ENCODE results near the gene DMXL2.

DMXL2 gene

DNA sequence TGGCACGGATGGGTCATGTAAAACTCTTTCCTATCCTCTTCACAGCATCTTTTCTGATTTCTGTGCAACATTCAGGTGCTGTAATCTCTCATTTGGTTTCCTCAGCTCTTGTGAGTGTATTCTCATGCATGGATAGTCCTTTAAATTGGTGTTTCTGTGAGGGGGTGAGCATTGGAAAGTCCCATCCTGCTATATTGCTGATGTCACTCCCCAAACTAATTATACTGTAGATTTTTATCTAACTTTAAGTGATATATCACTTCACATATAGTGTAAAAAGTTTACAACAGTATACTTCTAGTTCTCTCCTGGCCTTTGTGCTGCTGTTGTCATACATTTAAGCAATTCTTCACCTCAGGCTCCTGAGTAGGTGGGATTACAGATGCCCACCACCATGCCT is 178.5 kb downstream of the DMXL2 start:
- H3K36me3 ChIP-seq (replicated peaks; ENCODE audit: low read depth, low read length): peaks cover 1% of the 10 kb centered on the region
- H2AFZ ChIP-seq (ENCODE audit: low read depth, low read length): no peak overlapping the region
- H3K79me2 ChIP-seq (ENCODE audit: low read length): no peaks in the 10 kb centered on the region
- no peak overlapping the region for H3K4me2 ChIP-seq (ENCODE audit: low read length)
- peaks cover 5% of the 10 kb centered on the region; the same call in 1 of the 2 replicates for H3K4me1 ChIP-seq (ENCODE audit: low read length)
- H3K4me3 ChIP-seq (ENCODE audit: low read length): no peak overlapping the region
- no peak overlapping the region for H3K27ac ChIP-seq (ENCODE audit: low read length)
- H3K27me3 ChIP-seq (ENCODE audit: low read depth, low read length): no peaks in the 10 kb centered on the region
- no peak for TF ChIP-seq EZH2phosphoT487 (IDR thresholded peaks at IDR 0.05; ENCODE audit: low read depth)
- TF ChIP-seq, protein P1, sequence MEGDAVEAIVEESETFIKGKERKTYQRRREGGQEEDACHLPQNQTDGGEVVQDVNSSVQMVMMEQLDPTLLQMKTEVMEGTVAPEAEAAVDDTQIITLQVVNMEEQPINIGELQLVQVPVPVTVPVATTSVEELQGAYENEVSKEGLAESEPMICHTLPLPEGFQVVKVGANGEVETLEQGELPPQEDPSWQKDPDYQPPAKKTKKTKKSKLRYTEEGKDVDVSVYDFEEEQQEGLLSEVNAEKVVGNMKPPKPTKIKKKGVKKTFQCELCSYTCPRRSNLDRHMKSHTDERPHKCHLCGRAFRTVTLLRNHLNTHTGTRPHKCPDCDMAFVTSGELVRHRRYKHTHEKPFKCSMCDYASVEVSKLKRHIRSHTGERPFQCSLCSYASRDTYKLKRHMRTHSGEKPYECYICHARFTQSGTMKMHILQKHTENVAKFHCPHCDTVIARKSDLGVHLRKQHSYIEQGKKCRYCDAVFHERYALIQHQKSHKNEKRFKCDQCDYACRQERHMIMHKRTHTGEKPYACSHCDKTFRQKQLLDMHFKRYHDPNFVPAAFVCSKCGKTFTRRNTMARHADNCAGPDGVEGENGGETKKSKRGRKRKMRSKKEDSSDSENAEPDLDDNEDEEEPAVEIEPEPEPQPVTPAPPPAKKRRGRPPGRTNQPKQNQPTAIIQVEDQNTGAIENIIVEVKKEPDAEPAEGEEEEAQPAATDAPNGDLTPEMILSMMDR (IDR thresholded peaks at IDR 0.05; ENCODE audit: low read depth, low read length): no peak
- no peaks in the 10 kb centered on the region for H3K9me3 ChIP-seq (ENCODE audit: insufficient read depth, low read length)
- H3K9ac ChIP-seq (ENCODE audit: low read length): no peak overlapping the region
- no peaks in the 10 kb centered on the region for H4K20me1 ChIP-seq (ENCODE audit: insufficient read depth, low read length)

DNA sequence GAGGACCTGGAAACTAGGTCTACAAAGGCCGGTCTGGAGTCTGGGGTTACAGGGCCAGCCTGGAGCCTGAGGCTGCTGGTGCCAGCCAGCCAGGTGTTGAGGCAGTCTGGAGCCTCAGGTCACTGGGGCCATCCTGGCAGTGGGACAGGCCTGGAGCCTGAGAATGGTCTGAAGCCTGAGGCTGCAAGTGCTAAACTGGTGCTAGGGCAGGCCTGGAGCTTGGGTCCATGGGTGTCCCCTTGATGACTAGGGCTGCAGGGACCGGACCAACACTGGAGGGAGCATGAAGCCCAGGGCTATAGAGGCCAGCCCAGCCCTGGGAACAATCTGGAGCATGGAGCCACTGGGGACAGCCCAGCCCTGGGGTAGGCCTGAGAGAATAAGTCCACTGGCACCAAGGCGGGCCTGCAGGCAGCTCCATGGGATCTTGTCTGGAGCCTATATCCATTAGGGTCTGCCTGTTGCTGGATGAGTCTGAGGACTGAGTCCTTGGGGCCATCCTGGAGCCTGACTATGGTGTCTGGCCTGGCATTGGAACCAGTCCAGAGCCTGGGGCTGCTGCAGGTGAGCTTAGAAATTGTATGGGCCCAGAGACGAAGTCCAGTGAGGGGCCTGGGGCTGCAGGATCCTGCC is 179.2 kb downstream of the DMXL2 start:
- Histone ChIP-seq H3K9me3 (ENCODE audit: insufficient read depth, low read length) (no peaks in the 10 kb centered on the region), H3K4me2 (ENCODE audit: low read length) (no peak overlapping the region)

DNA sequence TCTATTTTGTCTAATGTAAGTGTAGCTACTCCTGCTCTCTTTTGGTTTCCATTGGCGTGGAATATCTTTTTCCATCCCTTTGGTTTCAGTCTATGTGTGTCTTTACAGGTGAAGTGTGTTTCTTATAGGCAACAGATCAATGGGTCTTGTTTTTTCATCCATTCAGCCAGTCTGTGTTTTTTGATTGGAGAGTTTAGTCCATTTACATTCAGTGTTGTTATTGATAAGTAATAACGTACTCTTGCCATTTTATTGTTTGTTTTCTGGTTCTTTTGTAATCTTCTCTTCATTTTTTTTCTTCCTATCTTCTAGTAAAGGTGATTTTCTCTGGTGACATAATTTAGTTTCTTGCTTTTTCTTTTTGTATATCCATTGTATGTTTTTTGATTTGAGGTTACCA is 184.0 kb downstream of the DMXL2 start:
- no peak overlapping the region for H3K4me2 ChIP-seq (ENCODE audit: low read length)
- no peak overlapping the region for H2AFZ ChIP-seq (ENCODE audit: low read depth, low read length)
- H3K36me3 ChIP-seq (replicated peaks; ENCODE audit: low read depth, low read length): no peaks in the 10 kb centered on the region
- no peak overlapping the region for H3K4me3 ChIP-seq (ENCODE audit: low read length)
- no peaks in the 10 kb centered on the region for H3K9me3 ChIP-seq (ENCODE audit: insufficient read depth, low read length)
- TF ChIP-seq, protein P1 (IDR thresholded peaks at IDR 0.05; ENCODE audit: low read depth, low read length): no peak
- TF ChIP-seq EZH2phosphoT487 (IDR thresholded peaks at IDR 0.05; ENCODE audit: low read depth): no peak
- no peaks in the 10 kb centered on the region for H3K79me2 ChIP-seq (ENCODE audit: low read length)
- no peaks in the 10 kb centered on the region for H3K27me3 ChIP-seq (ENCODE audit: low read depth, low read length)
- no peaks in the 10 kb centered on the region for H4K20me1 ChIP-seq (ENCODE audit: insufficient read depth, low read length)
- H3K27ac ChIP-seq (ENCODE audit: low read length): no peak overlapping the region
- H3K9ac ChIP-seq (ENCODE audit: low read length): no peak overlapping the region
- no peaks in the 10 kb centered on the region for H3K4me1 ChIP-seq (ENCODE audit: low read length)

More for the DNA sequence above, 179.2 kb downstream of the DMXL2 start:
- TF ChIP-seq EZH2phosphoT487 (IDR thresholded peaks at IDR 0.05; ENCODE audit: low read depth): no peak
- TF ChIP-seq, protein P1 (IDR thresholded peaks at IDR 0.05; ENCODE audit: low read depth, low read length): no peak
- H4K20me1 ChIP-seq (ENCODE audit: insufficient read depth, low read length): no peaks in the 10 kb centered on the region
- no peak overlapping the region for H3K27ac ChIP-seq (ENCODE audit: low read length)
- H3K4me1 ChIP-seq (ENCODE audit: low read length): peaks cover 5% of the 10 kb centered on the region; the same call in 1 of the 2 replicates
- H3K27me3 ChIP-seq (ENCODE audit: low read depth, low read length): no peaks in the 10 kb centered on the region
- H2AFZ ChIP-seq (ENCODE audit: low read depth, low read length): no peak overlapping the region
- H3K9ac ChIP-seq (ENCODE audit: low read length): no peak overlapping the region
- H3K36me3 ChIP-seq (replicated peaks; ENCODE audit: low read depth, low read length): no peaks in the 10 kb centered on the region
- no peak overlapping the region for H3K4me3 ChIP-seq (ENCODE audit: low read length)
- no peaks in the 10 kb centered on the region for H3K79me2 ChIP-seq (ENCODE audit: low read length)

DNA sequence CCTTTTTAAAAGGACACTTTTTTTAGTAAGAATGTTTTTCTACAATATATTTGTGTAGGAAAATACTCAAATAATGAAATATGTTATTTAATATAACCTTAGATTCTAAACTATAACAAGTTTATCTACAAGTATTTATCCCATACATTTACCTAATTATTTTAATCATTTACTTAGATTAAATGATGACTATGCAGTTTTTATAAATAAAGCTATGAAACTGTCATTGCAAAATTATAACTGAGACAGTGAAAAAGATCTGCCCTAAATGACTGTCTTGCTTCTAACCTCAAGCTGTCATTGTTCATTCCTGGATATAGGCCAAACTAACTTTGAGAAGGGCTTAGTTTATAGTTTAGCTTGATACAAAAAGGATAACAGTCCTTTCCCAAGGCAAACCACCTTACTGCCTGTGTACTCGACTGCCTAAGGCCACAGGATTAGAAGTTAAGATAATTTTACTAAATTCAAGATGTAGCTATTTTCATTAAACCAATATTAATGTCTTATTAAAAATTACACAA is 197.0 kb downstream of the DMXL2 start:
- Histone ChIP-seq H3K9me3 (ENCODE audit: insufficient read depth, low read length) (no peaks in the 10 kb centered on the region), H4K20me1 (ENCODE audit: insufficient read depth, low read length) (no peaks in the 10 kb centered on the region), H3K9ac (ENCODE audit: low read length) (no peak overlapping the region), H3K4me3 (ENCODE audit: low read length) (no peak overlapping the region), H3K79me2 (ENCODE audit: low read length) (no peaks in the 10 kb centered on the region), H2AFZ (ENCODE audit: low read depth, low read length) (no peak overlapping the region), H3K36me3 (replicated peaks; ENCODE audit: low read depth, low read length) (no peaks in the 10 kb centered on the region), H3K4me1 (ENCODE audit: low read length) (no peaks in the 10 kb centered on the region), H3K27ac (ENCODE audit: low read length) (no peak overlapping the region), H3K27me3 (ENCODE audit: low read depth, low read length) (no peaks in the 10 kb centered on the region), H3K4me2 (ENCODE audit: low read length) (no peak overlapping the region)
- no peak for TF ChIP-seq EZH2phosphoT487 (IDR thresholded peaks at IDR 0.05; ENCODE audit: low read depth)
- TF ChIP-seq, protein P1 (IDR thresholded peaks at IDR 0.05; ENCODE audit: low read depth, low read length): no peak
